Measurements from ENCODE around the gene CENPB. TPM values are rescaled to one million over a fixed set of nuclear protein-coding genes. Genes with fewer than 3 reads are reported as not detected.
A peak's percentile ranks its signal among the peaks of the same experiment; 100 is the strongest.

Gene CENPB
- total RNA-seq, 1 experiment from 2014 or later, result 84.3 TPM

- Mint-ChIP-seq H3K9me3 (ENCODE audit: unreplicated experiment) (no peaks in the 10 kb centered on the region), H3K4me1 (ENCODE audit: low read depth, unreplicated experiment) (no peaks in the 10 kb centered on the region), H3K4me3 (ENCODE audit: unreplicated experiment) (no peak overlapping the region), H3K27me3 (ENCODE audit: insufficient read depth, unreplicated experiment) (no peaks in the 10 kb centered on the region), H3K36me3 (ENCODE audit: insufficient read depth, unreplicated experiment) (peaks cover 19% of the 10 kb centered on the region), H3K27ac (ENCODE audit: unreplicated experiment) (no peak overlapping the region)
- no peak for DNase-seq
- Histone ChIP-seq H3K9me3 (no peaks in the 10 kb centered on the region), H3K36me3 (ENCODE audit: control insufficient read depth, insufficient read depth, low read length) (no peaks in the 10 kb centered on the region), H3K4me3 (ENCODE audit: low read depth, low read length) (no peak overlapping the region), H3K4me1 (peaks cover 18% of the 10 kb centered on the region), H3K27me3 (replicated peaks; ENCODE audit: control insufficient read depth, insufficient read depth, low read length) (no peaks in the 10 kb centered on the region)
- POLR2A ChIA-PET, result no interaction called here
- TF ChIP-seq CTCF (IDR thresholded peaks at IDR 0.05; ENCODE audit: insufficient read depth in 1 of 2, low read depth in 1 of 2, low read length in 1 of 2, severe bottlenecking in 1 of 2, unreplicated experiment in 1 of 2), result no peak
- intact Hi-C loops (cut with micrococcal nuclease; ENCODE audit: unreplicated experiment), result no loop called here
- CTCF ChIA-PET, result interaction anchor here (0.7 kb wide), 1 partner anchor 27 kb away, joined by 3 read pairs; the partner anchor contains the start of gene CENPB
- no TSS peak for BruUV-seq (replicated peaks)
Measured at GRCh38 chr20:3813848-3814581, 27.5 kb upstream of the CENPB start.

DNA sequence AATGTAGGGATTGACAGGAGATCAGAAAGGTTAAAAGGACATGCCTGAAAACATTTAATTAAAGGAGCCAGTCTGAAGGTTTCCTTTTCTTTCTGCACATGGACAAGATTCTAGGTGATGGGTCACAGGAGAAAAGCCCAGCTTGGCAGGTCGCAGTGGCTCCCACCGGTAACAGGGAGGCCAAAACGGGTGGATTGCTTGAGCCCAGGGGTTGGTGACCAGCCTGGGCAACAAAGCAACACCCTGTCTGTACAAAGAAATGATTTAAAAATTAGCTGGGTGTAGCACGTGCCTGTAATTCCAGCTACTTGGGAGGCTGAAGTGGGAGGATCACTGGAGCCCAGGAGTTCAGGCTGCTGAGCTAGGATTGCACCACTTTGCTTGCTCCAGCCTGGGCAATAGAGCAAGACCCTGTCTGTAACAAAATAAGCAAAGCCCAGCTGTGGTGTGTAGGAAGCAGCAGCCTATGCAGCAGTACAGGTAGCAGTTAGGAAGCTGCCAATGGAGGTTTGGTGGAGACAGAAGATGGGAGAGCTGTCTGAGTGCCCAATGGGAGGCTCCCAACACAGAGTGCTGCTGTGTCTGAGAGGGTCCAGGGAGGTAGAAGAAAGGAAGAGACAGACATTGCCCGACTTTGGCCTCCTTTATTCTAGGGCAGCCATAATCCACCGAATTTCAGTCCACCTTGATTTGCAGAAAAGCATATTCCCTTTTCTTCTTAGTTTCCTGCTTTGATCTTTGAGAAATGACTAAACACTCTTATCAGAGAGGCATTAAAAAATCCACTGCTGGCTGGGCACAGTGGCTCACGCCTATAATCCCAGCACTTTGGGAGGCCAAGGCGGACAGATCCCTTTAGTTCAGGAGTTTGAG lies 26.7 kb upstream of the CENPB start:
- no peak for DNase-seq
- no peaks in the 10 kb centered on the region for H3K9me3 Mint-ChIP-seq (ENCODE audit: unreplicated experiment)
- BruUV-seq (replicated peaks), result no TSS peak
- no peak overlapping the region for H3K4me3 ChIP-seq (ENCODE audit: low read depth, low read length)
- no peaks in the 10 kb centered on the region for H3K9me3 ChIP-seq
- H3K4me1 Mint-ChIP-seq (ENCODE audit: low read depth, unreplicated experiment), result no peaks in the 10 kb centered on the region
- CTCF ChIA-PET, result no interaction called here
- H3K4me3 Mint-ChIP-seq (ENCODE audit: unreplicated experiment), result no peak overlapping the region
- no peak for TF ChIP-seq CTCF (IDR thresholded peaks at IDR 0.05; ENCODE audit: insufficient read depth in 1 of 2, low read depth in 1 of 2, low read length in 1 of 2, severe bottlenecking in 1 of 2, unreplicated experiment in 1 of 2)
- H3K27me3 ChIP-seq (replicated peaks; ENCODE audit: control insufficient read depth, insufficient read depth, low read length), result no peaks in the 10 kb centered on the region
- intact Hi-C loops (cut with micrococcal nuclease; ENCODE audit: unreplicated experiment), result no loop called here
- no peaks in the 10 kb centered on the region for H3K36me3 ChIP-seq (ENCODE audit: control insufficient read depth, insufficient read depth, low read length)
- no peak overlapping the region for H3K27ac Mint-ChIP-seq (ENCODE audit: unreplicated experiment)
- H3K27me3 Mint-ChIP-seq (ENCODE audit: insufficient read depth, unreplicated experiment), result no peaks in the 10 kb centered on the region
- POLR2A ChIA-PET, result no interaction called here
- peaks cover 13% of the 10 kb centered on the region for H3K4me1 ChIP-seq
- peaks cover 17% of the 10 kb centered on the region for H3K36me3 Mint-ChIP-seq (ENCODE audit: insufficient read depth, unreplicated experiment)

DNA sequence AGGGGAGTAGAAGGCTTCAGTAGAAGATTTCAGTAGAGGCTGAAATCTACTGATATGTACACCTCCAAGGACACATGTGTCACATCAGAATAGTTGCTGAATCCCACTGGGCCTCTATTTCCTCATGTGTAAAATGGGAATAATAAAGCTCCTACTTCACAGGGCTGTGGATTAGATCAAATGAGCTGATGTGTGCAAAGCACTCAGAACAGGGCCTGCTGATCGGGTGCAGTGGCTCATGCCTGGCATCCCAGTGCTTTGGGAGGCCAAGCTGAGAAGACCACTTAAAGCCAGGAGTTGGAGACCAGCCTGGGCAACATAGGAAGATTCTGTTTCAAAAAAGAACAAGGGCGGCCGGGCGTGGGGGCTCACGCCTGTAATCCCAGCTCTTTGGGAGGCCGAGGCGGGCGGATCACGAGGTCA lies 25.7 kb upstream of the CENPB start:
- Mint-ChIP-seq H3K4me3 (ENCODE audit: unreplicated experiment) (no peak overlapping the region), H3K9me3 (ENCODE audit: unreplicated experiment) (no peaks in the 10 kb centered on the region), H3K36me3 (ENCODE audit: insufficient read depth, unreplicated experiment) (peaks cover 24% of the 10 kb centered on the region), H3K27me3 (ENCODE audit: insufficient read depth, unreplicated experiment) (no peaks in the 10 kb centered on the region), H3K27ac (ENCODE audit: unreplicated experiment) (peak overlapping the region; percentile 27), H3K4me1 (ENCODE audit: low read depth, unreplicated experiment) (peaks cover 1% of the 10 kb centered on the region)
- ChIA-PET POLR2A (no interaction called here), CTCF (interaction anchor here (0.6 kb wide), 1 partner anchor 42 kb away, joined by 3 read pairs; no protein-coding TSS in a partner anchor)
- BruUV-seq (replicated peaks), result no TSS peak
- H3K27me3 ChIP-seq (replicated peaks; ENCODE audit: control insufficient read depth, insufficient read depth, low read length), result no peaks in the 10 kb centered on the region
- intact Hi-C loops (cut with micrococcal nuclease; ENCODE audit: unreplicated experiment), result no loop called here
- peaks cover 20% of the 10 kb centered on the region for H3K4me1 ChIP-seq
- TF ChIP-seq CTCF (IDR thresholded peaks at IDR 0.05; ENCODE audit: insufficient read depth in 1 of 2, low read depth in 1 of 2, low read length in 1 of 2, severe bottlenecking in 1 of 2, unreplicated experiment in 1 of 2), result no peak
- no peaks in the 10 kb centered on the region for H3K36me3 ChIP-seq (ENCODE audit: control insufficient read depth, insufficient read depth, low read length)
- H3K9me3 ChIP-seq, result no peaks in the 10 kb centered on the region
- no peak overlapping the region for H3K4me3 ChIP-seq (ENCODE audit: low read depth, low read length)
- no peak for DNase-seq
